ENCODE measurements around the gene SP1.
A peak's percentile ranks its signal among the peaks of the same experiment; 100 is the strongest.
"Not testable (repeated sequence)": the region's sequence is repeated elsewhere in the genome, so short reads cannot be mapped to it uniquely, and the experiment has no call there.

SP1 gene

GRCh38 chr12:53417291-53417816 is 37.4 kb downstream of the SP1 start:
- not testable (repeated sequence) for H3K4me3 ChIP-seq (ENCODE audit: low read depth in 1 of 2, low read length in 2 of 2); H3K9ac ChIP-seq (ENCODE audit: low read length); H3K27me3 ChIP-seq (ENCODE audit: control insufficient read depth in 1 of 2, insufficient read depth in 2 of 2, low read length in 2 of 2); H3K27ac ChIP-seq (ENCODE audit: low read depth, low read length); H3K9me3 ChIP-seq (ENCODE audit: low read length); H3K36me3 ChIP-seq (ENCODE audit: insufficient read depth, low read length)
- H3K4me1 ChIP-seq (ENCODE audit: insufficient read depth, low read length), result peaks cover 34% of the 10 kb centered on the region

GRCh38 chr12:53418221-53418620 is 38.2 kb downstream of the SP1 start:
- Histone ChIP-seq H3K4me1 (ENCODE audit: insufficient read depth, low read length) (peaks cover 26% of the 10 kb centered on the region), H3K36me3 (ENCODE audit: insufficient read depth, low read length) (no peaks in the 10 kb centered on the region), H3K9ac (ENCODE audit: low read length) (no peak overlapping the region), H3K27ac (ENCODE audit: low read depth, low read length) (no peak overlapping the region), H3K27me3 (ENCODE audit: control insufficient read depth in 1 of 2, insufficient read depth in 2 of 2, low read length in 2 of 2) (no peaks in the 10 kb centered on the region), H3K9me3 (ENCODE audit: low read length) (no peaks in the 10 kb centered on the region), H3K4me3 (ENCODE audit: low read depth in 1 of 2, low read length in 2 of 2) (no peak overlapping the region)

- Histone ChIP-seq H3K27ac (ENCODE audit: low read depth, low read length) (no peak overlapping the region), H3K27me3 (ENCODE audit: control insufficient read depth in 1 of 2, insufficient read depth in 2 of 2, low read length in 2 of 2) (no peaks in the 10 kb centered on the region), H3K36me3 (ENCODE audit: insufficient read depth, low read length) (no peaks in the 10 kb centered on the region), H3K9ac (ENCODE audit: low read length) (no peak overlapping the region), H3K4me1 (ENCODE audit: insufficient read depth, low read length) (peaks cover 13% of the 10 kb centered on the region), H3K9me3 (ENCODE audit: low read length) (no peaks in the 10 kb centered on the region), H3K4me3 (ENCODE audit: low read depth in 1 of 2, low read length in 2 of 2) (no peak overlapping the region)
Measured at GRCh38 chr12:53419756-53420155, 39.8 kb downstream of the SP1 start.

GRCh38 chr12:53422247-53422646 is 42.3 kb downstream of the SP1 start:
- not testable (repeated sequence) for H3K9me3 ChIP-seq (ENCODE audit: low read length)

GRCh38 chr12:53423597-53423996 is 43.6 kb downstream of the SP1 start, which contains the start of gene AMHR2:
AMHR2 (plus strand) TSS chr12:53423855; CDS start chr12:53423935, 80 bp downstream.
- Histone ChIP-seq H3K36me3 (ENCODE audit: insufficient read depth, low read length) (no peaks in the 10 kb centered on the region), H3K9me3 (ENCODE audit: low read length) (no peaks in the 10 kb centered on the region), H3K4me1 (ENCODE audit: insufficient read depth, low read length) (no peaks in the 10 kb centered on the region), H3K27me3 (ENCODE audit: control insufficient read depth in 1 of 2, insufficient read depth in 2 of 2, low read length in 2 of 2) (no peaks in the 10 kb centered on the region), H3K9ac (ENCODE audit: low read length) (no peak within 1 kb of the TSS), H3K4me3 (ENCODE audit: low read depth in 1 of 2, low read length in 2 of 2) (no peak within 1 kb of the TSS), H3K27ac (ENCODE audit: low read depth, low read length) (no peak within 1 kb of the TSS)

More at GRCh38 chr12:53422247-53422646, 42.3 kb downstream of the SP1 start:
- H3K36me3 ChIP-seq (ENCODE audit: insufficient read depth, low read length); H3K4me1 ChIP-seq (ENCODE audit: insufficient read depth, low read length); H3K27ac ChIP-seq (ENCODE audit: low read depth, low read length); H3K27me3 ChIP-seq (ENCODE audit: control insufficient read depth in 1 of 2, insufficient read depth in 2 of 2, low read length in 2 of 2); H3K9ac ChIP-seq (ENCODE audit: low read length); H3K4me3 ChIP-seq (ENCODE audit: low read depth in 1 of 2, low read length in 2 of 2): not testable (repeated sequence)

- Histone ChIP-seq H3K9me3 (ENCODE audit: low read length) (no peaks in the 10 kb centered on the region), H3K4me3 (ENCODE audit: low read depth in 1 of 2, low read length in 2 of 2) (no peak overlapping the region), H3K27ac (ENCODE audit: low read depth, low read length) (no peak overlapping the region), H3K27me3 (ENCODE audit: control insufficient read depth in 1 of 2, insufficient read depth in 2 of 2, low read length in 2 of 2) (no peaks in the 10 kb centered on the region), H3K9ac (ENCODE audit: low read length) (no peak overlapping the region), H3K36me3 (ENCODE audit: insufficient read depth, low read length) (no peaks in the 10 kb centered on the region), H3K4me1 (ENCODE audit: insufficient read depth, low read length) (no peaks in the 10 kb centered on the region)
Measured at GRCh38 chr12:53424626-53425514, 44.9 kb downstream of the SP1 start.

GRCh38 chr12:53425515-53426150 is 45.7 kb downstream of the SP1 start:
- Histone ChIP-seq H3K27me3 (ENCODE audit: control insufficient read depth in 1 of 2, insufficient read depth in 2 of 2, low read length in 2 of 2) (no peaks in the 10 kb centered on the region), H3K4me3 (ENCODE audit: low read depth in 1 of 2, low read length in 2 of 2) (no peak overlapping the region), H3K36me3 (ENCODE audit: insufficient read depth, low read length) (no peaks in the 10 kb centered on the region), H3K27ac (ENCODE audit: low read depth, low read length) (no peak overlapping the region), H3K9ac (ENCODE audit: low read length) (no peak overlapping the region), H3K9me3 (ENCODE audit: low read length) (no peaks in the 10 kb centered on the region), H3K4me1 (ENCODE audit: insufficient read depth, low read length) (no peaks in the 10 kb centered on the region)

- H3K4me3 ChIP-seq (ENCODE audit: low read depth in 1 of 2, low read length in 2 of 2), result no peak overlapping the region
- no peaks in the 10 kb centered on the region for H3K27me3 ChIP-seq (ENCODE audit: control insufficient read depth in 1 of 2, insufficient read depth in 2 of 2, low read length in 2 of 2)
- H3K9ac ChIP-seq (ENCODE audit: low read length), result peak overlapping the region; percentile 40
- H3K4me1 ChIP-seq (ENCODE audit: insufficient read depth, low read length), result no peaks in the 10 kb centered on the region
- no peak overlapping the region for H3K27ac ChIP-seq (ENCODE audit: low read depth, low read length)
- no peaks in the 10 kb centered on the region for H3K36me3 ChIP-seq (ENCODE audit: insufficient read depth, low read length)
- H3K9me3 ChIP-seq (ENCODE audit: low read length), result no peaks in the 10 kb centered on the region
Measured at GRCh38 chr12:53427905-53428594, 48.1 kb downstream of the SP1 start.

- H3K4me3 ChIP-seq (ENCODE audit: low read depth in 1 of 2, low read length in 2 of 2), result no peak overlapping the region
- H3K4me1 ChIP-seq (ENCODE audit: insufficient read depth, low read length), result no peaks in the 10 kb centered on the region
Measured at GRCh38 chr12:53428741-53429140, 48.8 kb downstream of the SP1 start.

GRCh38 chr12:53430116-53430515 is 50.1 kb downstream of the SP1 start:
- Histone ChIP-seq H3K4me1 (ENCODE audit: insufficient read depth, low read length) (no peaks in the 10 kb centered on the region), H3K36me3 (ENCODE audit: insufficient read depth, low read length) (no peaks in the 10 kb centered on the region), H3K9ac (ENCODE audit: low read length) (no peak overlapping the region), H3K27me3 (ENCODE audit: control insufficient read depth in 1 of 2, insufficient read depth in 2 of 2, low read length in 2 of 2) (no peaks in the 10 kb centered on the region), H3K4me3 (ENCODE audit: low read depth in 1 of 2, low read length in 2 of 2) (no peak overlapping the region), H3K9me3 (ENCODE audit: low read length) (no peaks in the 10 kb centered on the region), H3K27ac (ENCODE audit: low read depth, low read length) (no peak overlapping the region)

More at GRCh38 chr12:53428741-53429140, 48.8 kb downstream of the SP1 start:
- no peaks in the 10 kb centered on the region for H3K36me3 ChIP-seq (ENCODE audit: insufficient read depth, low read length)
- peak overlapping the region; percentile 40 for H3K9ac ChIP-seq (ENCODE audit: low read length)
- H3K27me3 ChIP-seq (ENCODE audit: control insufficient read depth in 1 of 2, insufficient read depth in 2 of 2, low read length in 2 of 2), result no peaks in the 10 kb centered on the region
- no peak overlapping the region for H3K27ac ChIP-seq (ENCODE audit: low read depth, low read length)
- no peaks in the 10 kb centered on the region for H3K9me3 ChIP-seq (ENCODE audit: low read length)

- no peak overlapping the region for H3K27ac ChIP-seq (ENCODE audit: low read depth, low read length)
- H3K9ac ChIP-seq (ENCODE audit: low read length), result no peak overlapping the region
- H3K36me3 ChIP-seq (ENCODE audit: insufficient read depth, low read length), result no peaks in the 10 kb centered on the region
- no peaks in the 10 kb centered on the region for H3K4me1 ChIP-seq (ENCODE audit: insufficient read depth, low read length)
- no peaks in the 10 kb centered on the region for H3K27me3 ChIP-seq (ENCODE audit: control insufficient read depth in 1 of 2, insufficient read depth in 2 of 2, low read length in 2 of 2)
- no peaks in the 10 kb centered on the region for H3K9me3 ChIP-seq (ENCODE audit: low read length)
- H3K4me3 ChIP-seq (ENCODE audit: low read depth in 1 of 2, low read length in 2 of 2), result no peak overlapping the region
Measured at GRCh38 chr12:53431187-53431586, 51.2 kb downstream of the SP1 start.

Measured in muscle layer of colon (tissue), 2 donors.